Measurements from ENCODE around the gene CUBN. TPM values are rescaled to one million over a fixed set of nuclear protein-coding genes. Genes with fewer than 3 reads are reported as not detected.

The CUBN gene
- total RNA-seq, 2 donors from 2014 or later: 1.1 to 2.3 TPM

GRCh38 chr10:17003651-17004286 is 125.8 kb downstream of the CUBN start:
- intact Hi-C loops (cut with DNase I): no loop called here
- no peak for DNase-seq (ENCODE audit: low spot score)

DNA sequence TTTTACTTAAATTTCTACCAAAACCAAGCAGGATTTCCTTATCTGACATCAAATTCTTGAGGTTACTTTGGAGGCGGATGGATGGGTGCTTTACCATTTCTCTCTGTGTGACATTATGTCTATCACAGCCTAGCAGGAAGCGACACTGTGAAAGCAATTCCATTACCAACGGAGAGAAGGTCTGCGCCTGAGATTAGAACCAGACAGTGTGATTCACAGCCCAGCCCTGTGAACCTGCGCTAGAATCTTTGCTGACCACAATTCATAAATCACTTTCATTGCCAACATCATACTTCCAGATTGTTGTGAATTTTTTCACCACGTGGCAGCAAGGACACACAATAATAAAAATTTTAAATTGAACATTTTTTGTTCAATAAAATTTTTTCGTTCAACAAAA is 126.5 kb downstream of the CUBN start:
- intact Hi-C loops (cut with DNase I): no loop called here
- DNase-seq (ENCODE audit: low spot score): no peak

- DNase-seq (ENCODE audit: low spot score): no peak
- intact Hi-C loops (cut with DNase I): no loop called here
Measured at GRCh38 chr10:17001961-17002749, 127.5 kb downstream of the CUBN start.

- DNase-seq (ENCODE audit: low spot score): peak; percentile 89
- intact Hi-C loops (cut with DNase I): no loop called here
Measured at GRCh38 chr10:17001297-17001744, 128.3 kb downstream of the CUBN start.

GRCh38 chr10:16999665-17000451 is 129.8 kb downstream of the CUBN start:
- no peak for DNase-seq (ENCODE audit: low spot score)
- intact Hi-C loops (cut with DNase I): no loop called here

DNA sequence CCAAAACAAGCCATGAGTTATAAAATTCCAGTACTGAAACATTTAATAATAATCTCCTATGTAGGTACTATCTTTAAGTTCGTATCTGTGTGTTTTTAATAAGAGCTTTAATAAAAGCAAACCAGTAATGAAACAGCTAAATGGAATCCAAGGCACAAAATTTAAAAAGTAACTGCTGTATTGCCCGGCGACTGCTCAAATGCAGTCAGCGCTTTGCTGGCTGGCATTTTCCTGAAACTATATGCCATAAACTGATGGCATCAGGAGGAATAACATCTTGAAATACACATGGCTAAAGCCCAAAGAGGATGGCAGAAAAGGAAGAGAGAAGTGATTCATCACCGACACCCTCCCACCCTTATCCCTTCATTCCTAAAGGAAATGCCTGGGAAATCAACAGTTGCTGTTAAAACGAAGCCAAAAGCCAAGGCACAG is 133.1 kb downstream of the CUBN start:
- no peak for DNase-seq (ENCODE audit: low spot score)
- intact Hi-C loops (cut with DNase I): no loop called here

DNA sequence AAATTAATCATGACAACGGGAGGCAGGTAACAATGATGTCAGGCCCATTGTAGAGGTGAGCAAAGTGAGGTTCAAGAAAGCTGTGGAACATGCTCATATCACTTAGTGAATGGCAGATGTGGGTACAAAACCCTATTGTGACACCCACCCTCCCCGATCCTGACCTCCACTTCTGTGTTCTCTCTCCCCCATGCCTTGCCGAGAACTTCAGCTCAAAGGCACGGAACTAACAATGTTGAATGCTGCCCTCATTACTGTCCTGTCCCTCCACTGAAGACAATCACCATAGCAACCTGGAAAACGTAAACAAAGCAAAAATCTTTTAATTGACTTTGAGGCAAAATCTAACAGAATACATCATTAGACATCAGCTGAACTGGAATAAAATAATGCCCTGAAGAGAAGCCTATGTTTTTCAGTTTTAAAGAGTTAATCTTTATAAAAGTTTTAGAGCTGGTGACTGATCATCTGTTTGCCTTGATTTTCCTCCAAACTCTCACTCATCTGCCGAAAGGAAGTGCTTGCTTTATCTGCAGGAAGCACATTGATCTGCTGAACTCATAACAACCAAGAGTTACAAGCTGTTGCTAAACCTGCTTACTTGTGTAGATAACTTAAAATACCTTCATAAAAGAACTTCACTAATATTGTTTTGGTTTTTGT is 133.6 kb downstream of the CUBN start:
- intact Hi-C loops (cut with DNase I): no loop called here

DNA sequence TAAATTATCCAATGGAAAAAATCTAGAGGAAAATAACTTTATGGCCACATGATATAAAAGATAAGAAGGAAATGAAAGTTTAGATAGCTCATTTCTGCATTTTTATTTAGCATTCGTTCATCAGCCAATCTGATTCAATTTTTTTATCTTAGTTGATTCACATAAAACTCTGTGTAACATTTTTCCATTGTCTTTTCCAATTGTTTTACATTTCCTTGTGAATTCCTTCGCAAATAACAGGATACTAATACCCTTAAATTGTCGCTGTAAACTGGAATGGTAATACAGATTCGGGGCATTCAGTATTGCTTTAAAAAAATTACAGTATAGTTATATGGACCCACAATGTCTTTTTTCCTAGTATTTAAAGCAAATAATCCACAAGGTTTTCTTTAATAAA is 136.4 kb downstream of the CUBN start:
- intact Hi-C loops (cut with DNase I): no loop called here
- DNase-seq (ENCODE audit: low spot score): no peak

More for the DNA sequence above, 133.6 kb downstream of the CUBN start:
- DNase-seq (ENCODE audit: low spot score): no peak

- intact Hi-C loops (cut with DNase I): no loop called here
- DNase-seq (ENCODE audit: low spot score): no peak
Measured at GRCh38 chr10:16992611-16993119, 136.9 kb downstream of the CUBN start.

- no peak for DNase-seq (ENCODE audit: low spot score)
- intact Hi-C loops (cut with DNase I): no loop called here
Measured at GRCh38 chr10:16991011-16991410, 138.6 kb downstream of the CUBN start.

- DNase-seq (ENCODE audit: low spot score): no peak
- intact Hi-C loops (cut with DNase I): no loop called here
Measured at GRCh38 chr10:16989826-16990293, 139.8 kb downstream of the CUBN start.

DNA sequence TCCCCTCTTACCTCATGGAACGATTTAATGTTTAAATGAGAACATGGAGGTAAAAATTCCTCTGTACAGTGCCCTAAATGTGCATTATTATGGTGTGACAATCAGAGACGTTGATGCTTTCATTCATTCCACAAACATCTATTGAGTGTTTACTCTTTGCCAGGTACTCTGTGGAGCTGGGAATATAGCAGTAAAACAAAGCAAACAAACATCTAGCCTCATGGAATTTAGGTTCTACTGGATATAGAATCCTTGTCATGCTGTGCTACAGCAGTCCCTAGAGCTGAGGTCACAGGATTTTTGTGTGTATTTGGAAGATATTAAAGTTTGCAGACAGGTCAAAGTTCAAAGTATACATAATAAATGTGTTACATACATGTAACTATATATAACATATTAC is 140.7 kb downstream of the CUBN start:
- no peak for DNase-seq (ENCODE audit: low spot score)
- intact Hi-C loops (cut with DNase I): no loop called here

DNA sequence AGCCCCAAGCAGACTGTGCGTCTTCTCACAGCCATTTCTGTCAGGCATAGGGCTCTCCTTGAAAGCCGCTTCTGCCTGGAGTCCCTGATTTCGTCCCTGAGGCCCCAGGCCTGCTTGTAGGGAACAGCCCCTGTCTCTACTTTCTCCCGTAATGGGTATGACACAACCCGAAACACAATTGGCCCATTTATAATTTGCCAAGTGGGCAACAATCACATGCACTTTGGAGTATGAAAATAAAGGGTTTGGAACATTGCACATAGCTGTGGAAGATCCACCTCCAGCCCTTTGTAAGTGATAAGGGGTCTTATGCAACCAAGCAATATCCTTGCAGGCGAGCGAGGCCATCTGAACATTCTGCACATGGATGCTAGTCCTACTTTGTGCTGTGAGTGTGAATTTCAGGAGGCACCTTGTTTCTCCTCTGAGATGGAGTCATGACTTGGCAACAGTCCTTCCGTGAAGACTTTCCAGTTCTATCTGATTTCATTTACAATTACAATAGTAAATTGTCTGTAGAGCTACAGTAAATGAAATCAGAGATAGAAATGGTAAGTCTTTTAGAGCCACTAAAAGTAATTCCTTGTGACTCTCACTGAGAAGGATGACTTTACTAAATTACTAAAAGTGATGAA is 141.5 kb downstream of the CUBN start:
- intact Hi-C loops (cut with DNase I): no loop called here
- DNase-seq (ENCODE audit: low spot score): no peak

DNA sequence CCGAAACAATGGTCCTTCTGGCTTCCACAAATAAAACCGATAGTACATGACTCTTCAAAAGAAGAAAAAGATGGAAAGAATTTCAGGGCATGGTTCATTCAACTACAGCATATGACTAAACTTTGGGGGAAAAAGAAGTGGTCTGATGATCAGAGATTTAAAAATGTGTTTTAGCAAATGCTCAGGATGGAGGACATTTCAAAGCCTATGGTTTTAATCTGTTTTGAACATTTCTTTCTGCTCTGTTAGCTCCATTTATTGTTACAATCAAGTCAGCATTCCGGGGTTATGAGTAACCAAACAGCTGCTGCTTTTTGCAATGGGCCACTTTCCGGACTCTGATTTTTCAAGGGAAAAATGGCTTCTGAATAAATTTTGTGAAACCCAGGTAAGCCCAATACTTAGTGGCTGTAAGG is 142.4 kb downstream of the CUBN start:
- intact Hi-C loops (cut with DNase I): no loop called here
- no peak for DNase-seq (ENCODE audit: low spot score)

- intact Hi-C loops (cut with DNase I): no loop called here
Measured at GRCh38 chr10:16986406-16987205, 143.0 kb downstream of the CUBN start.

DNA sequence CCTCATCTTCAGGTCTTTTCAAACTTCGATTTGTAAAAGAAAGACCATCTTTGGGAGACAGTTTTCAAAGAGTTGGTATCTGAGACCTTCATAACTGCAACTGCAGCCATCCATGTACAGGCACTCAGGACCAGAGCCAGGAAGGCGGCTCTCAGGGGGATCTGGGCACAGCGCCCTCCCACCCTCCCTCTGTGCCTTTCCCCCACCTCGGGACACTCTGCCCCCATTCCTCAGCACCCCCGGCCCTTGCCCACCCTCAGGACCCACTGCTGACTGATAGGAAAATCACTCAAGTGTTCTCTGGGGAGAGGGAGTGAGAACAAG is 143.6 kb downstream of the CUBN start:
- no peak for DNase-seq (ENCODE audit: low spot score)

More at GRCh38 chr10:16986406-16987205, 143.0 kb downstream of the CUBN start:
- no peak for DNase-seq (ENCODE audit: low spot score)

GRCh38 chr10:16984242-16984641 is 145.4 kb downstream of the CUBN start:
- intact Hi-C loops (cut with DNase I): no loop called here
- no peak for DNase-seq (ENCODE audit: low spot score)

More for the DNA sequence above, 143.6 kb downstream of the CUBN start:
- intact Hi-C loops (cut with DNase I): no loop called here

GRCh38 chr10:16976803-16977202 is 152.8 kb downstream of the CUBN start:
- intact Hi-C loops (cut with DNase I): no loop called here
- no peak for DNase-seq (ENCODE audit: low spot score)
